Neural cell (in vitro differentiated cells): ENCODE measurements around the gene MPPED2. TPM values are rescaled to one million over a fixed set of nuclear protein-coding genes. Genes with fewer than 3 reads are reported as not detected.

Experiments used
- H2AFZ ChIP-seq: fragments of 200-600, 300-800 bp; sonication (generic), shearing (Covaris generic); 2 replicates; pipeline ENCODE4 v1.6.0; 2014; ENCODE audit warnings: low read depth, mild to moderate bottlenecking, antibody characterized with exemption, low read length, moderate library complexity
- H3F3A ChIP-seq: fragments of 200-600 bp; shearing (Covaris generic); 2 replicates; pipeline ENCODE4 v1.6.1; 2016; ENCODE audit warnings: mild to moderate bottlenecking, moderate library complexity, mixed read lengths, antibody characterized with exemption, low read length; ENCODE audit not compliant: insufficient read depth, poor library complexity, severe bottlenecking
- H3K27ac ChIP-seq: fragments of 200-600, 300-800 bp; sonication (generic), shearing (Covaris generic); 2 replicates; pipeline ENCODE4 v1.5.1; 2014; ENCODE audit warnings: mild to moderate bottlenecking, low read length, moderate library complexity
- H3K27me3 ChIP-seq: fragments of 300-800, 200-600 bp; sonication (generic), shearing (Covaris generic); 2 replicates; pipeline ENCODE4 v1.6.0; 2014; ENCODE audit warnings: mild to moderate bottlenecking, low read depth, low read length, moderate library complexity; ENCODE audit not compliant: insufficient read depth
- H3K36me3 ChIP-seq: fragments of 300-800, 200-600 bp; sonication (generic), shearing (Covaris generic); 2 replicates; pipeline ENCODE4 v1.5.1; 2014; ENCODE audit warnings: mild to moderate bottlenecking, antibody characterized with exemption, low read length, moderate library complexity; ENCODE audit not compliant: insufficient read depth
- H3K4me2 ChIP-seq: fragments of 300-800, 200-600 bp; sonication (generic), shearing (Covaris generic); 2 replicates; pipeline ENCODE4 v1.6.0; 2014; ENCODE audit warnings: mild to moderate bottlenecking, low read length
- H3K4me3 ChIP-seq: fragments of 300-800, 200-600 bp; sonication (generic), shearing (Covaris generic); 2 replicates; pipeline ENCODE4 v1.5.1; 2014; ENCODE audit warnings: mild to moderate bottlenecking, low read length, moderate library complexity
- H3K79me2 ChIP-seq: fragments of 200-600 bp; shearing (Covaris generic); replicated peaks from 2 replicates; pipeline ENCODE4 v1.6.0; 2014; ENCODE audit warnings: mild to moderate bottlenecking, low read length, moderate library complexity; ENCODE audit not compliant: insufficient read depth
- H3K9ac ChIP-seq: fragments of 300-800, 200-600 bp; sonication (generic), shearing (Covaris generic); 2 replicates; pipeline ENCODE4 v1.6.1; 2016; ENCODE audit warnings: mild to moderate bottlenecking, low read length, mixed read lengths
- H3K9me2 ChIP-seq: fragments of 200-600 bp; shearing (Covaris generic); 2 replicates; pipeline ENCODE4 v1.6.1; 2016; ENCODE audit warnings: mild to moderate bottlenecking, low read length, mixed read lengths; ENCODE audit not compliant: insufficient read depth
- H3K9me3 ChIP-seq: fragments of 200-600, 300-800 bp; sonication (generic), shearing (Covaris generic); 2 replicates; pipeline ENCODE4 v1.6.1; 2016; ENCODE audit warnings: mild to moderate bottlenecking, mixed run types, low read length, moderate library complexity, mixed read lengths
- H4K20me1 ChIP-seq: fragments of 200-600 bp; shearing (Covaris generic); 2 replicates; pipeline ENCODE4 v1.6.1; 2016; ENCODE audit warnings: mild to moderate bottlenecking, mixed run types; ENCODE audit not compliant: insufficient read depth
- CTCF ChIP-seq: fragments of 450-650 bp; IDR thresholded peaks from 2 replicates; pipeline ENCODE4 v1.5.1; 2014; ENCODE audit warnings: antibody characterized with exemption, mild to moderate bottlenecking, moderate library complexity; ENCODE audit not compliant: poor library complexity, severe bottlenecking
- EP300 ChIP-seq: fragments of 450-650 bp; conservative IDR thresholded peaks from 2 replicates; pipeline ENCODE4 v1.6.1; 2014; ENCODE audit warnings: antibody characterized with exemption, mild to moderate bottlenecking, moderate library complexity; ENCODE audit not compliant: poor library complexity, severe bottlenecking
- EZH2 ChIP-seq: fragments of 200-600, 300-800 bp; shearing (Covaris generic), sonication (generic); IDR thresholded peaks from 2 replicates; pipeline ENCODE4 v1.6.1; 2014; ENCODE audit warnings: antibody characterized with exemption, low read length, borderline replicate concordance, mild to moderate bottlenecking; ENCODE audit not compliant: insufficient read depth, poor library complexity, severe bottlenecking
- MXI1 ChIP-seq: fragments of 450-650 bp; conservative IDR thresholded peaks from 2 replicates; pipeline ENCODE4 v1.6.1; 2014; ENCODE audit warnings: antibody characterized with exemption, mild to moderate bottlenecking; ENCODE audit not compliant: poor library complexity, severe bottlenecking
- POLR2AphosphoS5 ChIP-seq: IDR thresholded peaks from 2 replicates; pipeline ENCODE4 v1.6.1; 2012
- RAD21 ChIP-seq: fragments of 450-650 bp; conservative IDR thresholded peaks from 2 replicates; pipeline ENCODE4 v1.6.1; 2014; ENCODE audit warnings: antibody characterized with exemption, mild to moderate bottlenecking, moderate library complexity
- REST ChIP-seq: IDR thresholded peaks from 2 replicates; pipeline ENCODE4 v1.6.1; 2012; ENCODE audit warnings: borderline replicate concordance
- SMC3 ChIP-seq: fragments of 450-650 bp; conservative IDR thresholded peaks from 2 replicates; pipeline ENCODE4 v1.6.1; 2014; ENCODE audit warnings: antibody characterized with exemption, mild to moderate bottlenecking, moderate library complexity; ENCODE audit not compliant: poor library complexity
- TAF1 ChIP-seq: IDR thresholded peaks from 2 replicates; pipeline ENCODE4 v1.6.1; 2012; ENCODE audit warnings: low read depth
- polyA plus RNA-seq: library from polyadenylated mRNA; depleted of rRNA; stranded (reverse); fragments of >200 nt; gene quantifications from 2 replicates; pipeline ENCODE4 v1.2.3, GENCODE V29; 2014

The MPPED2 gene
- polyA plus RNA-seq, 1 donor from 2014 or later = 99.7 TPM

DNA sequence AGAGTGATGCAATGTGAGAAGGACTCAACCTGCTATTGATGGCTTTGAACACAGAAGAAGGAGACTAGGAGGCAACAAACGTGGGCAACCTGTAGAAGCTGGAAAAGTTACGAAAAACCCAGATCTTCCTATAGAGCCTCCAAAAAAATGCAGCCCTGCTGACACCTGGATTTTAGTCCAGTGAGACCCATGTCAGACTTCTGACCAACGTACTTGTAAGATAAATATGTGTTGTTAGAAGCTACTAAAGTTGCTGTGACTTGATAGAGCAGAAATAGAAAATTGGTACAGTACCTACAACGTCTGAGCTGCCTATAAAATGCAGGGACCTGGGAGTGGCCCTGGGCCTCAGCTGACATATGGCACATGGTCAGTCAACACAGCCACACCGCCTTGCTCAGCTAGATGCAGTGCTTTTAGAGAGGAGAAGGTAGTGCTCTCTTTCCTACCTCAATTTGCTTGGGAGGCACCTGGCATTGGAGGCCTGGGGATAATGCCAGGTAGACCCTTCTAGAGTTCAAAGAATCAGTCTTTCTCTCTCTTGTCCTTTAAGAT is 165.8 kb downstream of the MPPED2 start:
- Histone ChIP-seq H3K9ac (no peak overlapping the region), H3K4me3 (no peak overlapping the region), H3K9me3 (no peaks in the 10 kb centered on the region), H3K9me2 (no peaks in the 10 kb centered on the region), H2AFZ (no peak overlapping the region), H3K79me2 (peaks cover 5% of the 10 kb centered on the region), H4K20me1 (no peaks in the 10 kb centered on the region), H3K27ac (no peak overlapping the region), H3K36me3 (no peaks in the 10 kb centered on the region), H3K4me2 (no peak overlapping the region), H3F3A (no peaks in the 10 kb centered on the region), H3K27me3 (no peaks in the 10 kb centered on the region)
- TF ChIP-seq CTCF = no peak
- TF ChIP-seq POLR2AphosphoS5 = no peak
- no peak for TF ChIP-seq REST
- no peak for TF ChIP-seq SMC3
- no peak for TF ChIP-seq EZH2
- TF ChIP-seq RAD21 = no peak
- no peak for TF ChIP-seq TAF1
- no peak for TF ChIP-seq MXI1
- no peak for TF ChIP-seq EP300

GRCh38 chr11:30414806-30415205 is 171.3 kb downstream of the MPPED2 start:
- Histone ChIP-seq H3K9me2 (no peaks in the 10 kb centered on the region), H3K36me3 (peaks cover 10% of the 10 kb centered on the region), H3K27ac (no peak overlapping the region), H3K4me2 (no peak overlapping the region), H3K4me3 (no peak overlapping the region), H2AFZ (no peak overlapping the region), H3K9me3 (no peaks in the 10 kb centered on the region), H3K9ac (no peak overlapping the region), H3F3A (no peaks in the 10 kb centered on the region), H3K79me2 (peaks cover 1% of the 10 kb centered on the region), H4K20me1 (no peaks in the 10 kb centered on the region), H3K27me3 (no peaks in the 10 kb centered on the region)
- TF ChIP-seq POLR2AphosphoS5 (peak; percentile 40), REST (no peak), SMC3 (no peak), EP300 (peak; percentile 24), EZH2 (no peak), RAD21 (no peak), CTCF (no peak)
